Omental fat pad (tissue), 4 donors: ENCODE results near the gene GLB1L3. TPM values are rescaled to one million over a fixed set of nuclear protein-coding genes. Genes with fewer than 3 reads are reported as not detected.
"Not testable (repeated sequence)": the region's sequence is repeated elsewhere in the genome, so short reads cannot be mapped to it uniquely, and the experiment has no call there.

Experiments used
- ATAC-seq: fragments of 150-250 bp; one replicate; pipeline ENCODE4 v1.9.1; 2016; ENCODE audit warnings: mild to moderate bottlenecking, moderate library complexity; ENCODE audit not compliant: low FRiP score
- DNase-seq: peaks from one replicate; pipeline ENCODE4 v3.0.0-alpha.2; 2019; ENCODE audit warnings: low spot score
- total RNA-seq, 4 donors: library from RNA; depleted of rRNA; stranded (reverse); fragments of >200 nt; gene quantifications; one replicate each; pipeline ENCODE4 v1.1.0, GENCODE V29; 2016
- TF ChIP-seq, protein P1 (sequence below), 3 donors: fragments of 450-650 bp; IDR thresholded peaks; one replicate each; pipeline ENCODE4 v1.5.1; 2016 to 2017; ENCODE audit warnings: antibody characterized with exemption in 3 of 3, mild to moderate bottlenecking in 3 of 3, moderate library complexity in 2 of 3

GLB1L3 gene
- total RNA-seq, 4 donors from 2014 or later = not detected

DNA sequence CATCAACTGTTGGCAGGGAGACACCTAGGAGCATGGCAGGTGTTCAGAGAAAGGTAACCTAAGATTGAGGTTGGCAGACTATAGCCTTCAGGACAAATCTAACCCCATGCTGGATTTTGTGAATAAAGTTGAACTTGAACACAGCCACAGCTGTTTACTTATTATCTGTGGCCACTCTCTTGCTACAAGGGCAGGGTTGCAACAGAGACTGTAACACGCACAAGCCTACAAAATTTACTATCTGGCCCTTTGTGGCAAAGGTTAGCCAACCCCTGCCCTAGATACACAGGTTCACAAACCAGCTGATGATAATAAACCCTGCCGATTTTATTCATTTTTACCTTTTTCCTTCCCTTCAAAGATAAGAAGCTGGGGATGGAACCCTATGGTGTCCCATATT lies 25.5 kb upstream of the GLB1L3 start:
- ATAC-seq (no peak), DNase-seq (no peak)
- TF ChIP-seq, protein P1, sequence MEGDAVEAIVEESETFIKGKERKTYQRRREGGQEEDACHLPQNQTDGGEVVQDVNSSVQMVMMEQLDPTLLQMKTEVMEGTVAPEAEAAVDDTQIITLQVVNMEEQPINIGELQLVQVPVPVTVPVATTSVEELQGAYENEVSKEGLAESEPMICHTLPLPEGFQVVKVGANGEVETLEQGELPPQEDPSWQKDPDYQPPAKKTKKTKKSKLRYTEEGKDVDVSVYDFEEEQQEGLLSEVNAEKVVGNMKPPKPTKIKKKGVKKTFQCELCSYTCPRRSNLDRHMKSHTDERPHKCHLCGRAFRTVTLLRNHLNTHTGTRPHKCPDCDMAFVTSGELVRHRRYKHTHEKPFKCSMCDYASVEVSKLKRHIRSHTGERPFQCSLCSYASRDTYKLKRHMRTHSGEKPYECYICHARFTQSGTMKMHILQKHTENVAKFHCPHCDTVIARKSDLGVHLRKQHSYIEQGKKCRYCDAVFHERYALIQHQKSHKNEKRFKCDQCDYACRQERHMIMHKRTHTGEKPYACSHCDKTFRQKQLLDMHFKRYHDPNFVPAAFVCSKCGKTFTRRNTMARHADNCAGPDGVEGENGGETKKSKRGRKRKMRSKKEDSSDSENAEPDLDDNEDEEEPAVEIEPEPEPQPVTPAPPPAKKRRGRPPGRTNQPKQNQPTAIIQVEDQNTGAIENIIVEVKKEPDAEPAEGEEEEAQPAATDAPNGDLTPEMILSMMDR (IDR thresholded peaks at IDR 0.05) = no peak

DNA sequence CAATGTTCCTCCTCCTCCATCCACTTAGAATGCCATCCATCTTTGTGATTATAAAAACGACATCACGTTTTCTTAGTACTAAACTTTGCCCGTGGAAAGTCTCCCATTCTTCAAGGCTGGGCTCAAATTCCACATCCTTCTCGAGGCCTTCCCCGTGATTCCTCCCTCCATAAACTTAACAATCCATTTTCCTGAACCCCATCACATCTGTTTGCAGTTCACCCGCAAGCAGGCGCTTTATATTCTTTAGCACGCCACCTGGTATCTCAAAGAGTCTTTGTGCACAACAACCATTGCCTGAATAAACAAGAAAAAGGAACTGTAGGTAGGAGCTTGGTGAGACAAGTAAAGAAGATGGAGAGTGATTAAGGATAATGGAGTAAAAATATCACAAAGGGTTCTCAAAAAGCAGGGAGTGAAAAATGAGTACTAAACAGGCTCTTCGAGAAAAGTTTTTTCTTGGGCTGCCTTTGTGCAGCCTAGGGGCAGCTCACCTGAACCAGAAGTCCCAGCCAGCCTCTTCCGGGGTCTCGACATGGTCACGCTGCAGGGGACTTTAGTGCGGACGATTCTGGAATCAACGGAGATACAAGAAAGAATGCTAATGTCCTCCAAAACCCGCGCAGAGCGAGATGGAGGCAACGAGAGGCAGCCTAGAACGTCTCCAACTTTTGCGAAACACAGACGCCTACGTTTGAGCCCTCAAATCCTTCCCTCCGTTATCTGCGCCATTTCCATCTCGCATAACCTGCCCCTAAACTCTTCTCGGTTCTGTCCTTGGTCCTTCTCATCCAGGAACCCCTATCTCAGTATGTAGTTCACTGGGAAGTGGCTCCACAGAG lies 23.6 kb upstream of the GLB1L3 start:
- DNase-seq (no peak), ATAC-seq (peak; percentile 31)
- TF ChIP-seq, protein P1 (IDR thresholded peaks at IDR 0.05) = no peak

DNA sequence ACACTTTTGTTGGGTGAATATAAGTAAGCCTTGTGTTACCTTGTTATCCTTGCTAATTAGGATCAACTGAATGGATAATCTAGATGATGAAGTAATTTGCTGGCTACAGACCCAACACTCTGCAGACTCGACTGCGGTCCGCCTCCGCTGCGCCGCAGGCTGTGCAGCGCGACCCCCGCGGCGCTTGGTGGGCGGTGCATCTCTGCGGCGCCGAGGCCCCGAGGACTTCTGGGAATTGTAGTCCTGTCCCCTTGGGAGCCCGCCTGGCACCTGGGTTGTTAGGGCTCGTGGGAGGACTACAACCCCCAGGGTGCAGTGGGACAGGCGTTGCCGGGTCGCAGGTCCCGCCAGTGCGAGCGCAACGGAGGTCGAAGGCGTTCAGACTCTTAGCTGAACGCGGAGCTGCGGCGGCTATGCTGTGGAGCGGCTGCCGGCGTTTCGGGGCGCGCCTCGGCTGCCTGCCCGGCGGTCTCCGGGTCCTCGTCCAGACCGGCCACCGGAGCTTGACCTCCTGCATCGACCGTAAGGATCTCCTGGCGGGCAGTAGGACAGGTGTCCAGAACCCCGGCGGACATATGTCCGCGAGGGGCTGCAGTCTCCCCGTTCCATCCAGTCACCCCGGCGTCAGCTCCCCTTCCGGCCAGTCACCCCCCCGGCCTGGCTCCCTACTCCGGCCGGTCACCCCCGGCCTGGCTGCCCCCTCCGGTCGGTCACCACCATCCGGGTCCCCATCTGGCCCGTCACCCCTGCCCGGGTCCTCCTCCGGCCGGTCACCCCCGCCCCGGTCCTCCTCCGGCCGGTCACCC lies 22.8 kb upstream of the GLB1L3 start, which contains the start of the genes ACAD8 and THYN1:
TSS of gene ACAD8 (plus strand) at position 381 of the 806 bp plus-strand sequence. CDS start at position 414, 33 bp downstream.
TSS of gene THYN1 (minus strand) at position 165 of the 806 bp plus-strand sequence. CDS start 470 bp downstream, outside the sequence.
- TF ChIP-seq, protein P1 (IDR thresholded peaks at IDR 0.05) = no peak
- peak; percentile 100 for ATAC-seq

DNA sequence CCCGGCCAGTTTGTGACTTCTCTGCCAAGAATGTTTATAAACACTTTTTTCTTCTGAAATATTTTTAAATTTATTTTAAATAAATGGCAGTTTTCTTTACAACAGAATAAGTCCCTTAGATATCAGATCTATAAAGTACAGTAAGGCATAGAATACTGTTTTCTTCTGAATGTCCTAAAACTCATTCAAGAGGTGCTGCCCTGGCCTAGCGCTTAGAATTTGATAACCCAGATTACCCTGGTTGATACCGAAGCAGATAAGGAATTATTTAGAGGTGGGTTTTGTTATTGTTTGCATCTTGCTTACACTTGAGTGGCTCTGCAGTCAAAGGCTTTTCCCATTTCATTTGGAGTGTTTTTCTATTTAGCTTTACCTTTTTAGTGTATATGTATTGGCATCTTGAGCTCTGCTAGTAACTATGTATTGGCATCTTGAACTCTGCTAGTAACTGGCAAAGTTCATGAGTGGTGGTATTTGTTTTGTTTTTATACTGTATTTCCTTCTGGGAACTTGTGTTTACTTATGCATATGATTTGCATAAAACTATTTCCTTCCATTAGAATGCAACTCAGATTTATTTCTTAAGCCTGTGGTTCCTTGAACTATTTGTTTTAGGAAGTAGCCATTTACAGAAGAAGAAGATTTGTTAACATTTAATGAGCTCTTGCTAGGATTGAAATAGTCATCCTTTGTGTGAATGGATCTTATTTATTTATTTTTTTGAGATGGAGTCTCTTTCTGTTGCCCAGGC lies 21.6 kb upstream of the GLB1L3 start:
- DNase-seq (no peak), ATAC-seq (no peak)
- TF ChIP-seq, protein P1 (IDR thresholded peaks at IDR 0.05) = no peak

More for the DNA sequence above, 22.8 kb upstream of the GLB1L3 start, which contains the start of the genes ACAD8 and THYN1:
- peak; percentile 86 for DNase-seq

DNA sequence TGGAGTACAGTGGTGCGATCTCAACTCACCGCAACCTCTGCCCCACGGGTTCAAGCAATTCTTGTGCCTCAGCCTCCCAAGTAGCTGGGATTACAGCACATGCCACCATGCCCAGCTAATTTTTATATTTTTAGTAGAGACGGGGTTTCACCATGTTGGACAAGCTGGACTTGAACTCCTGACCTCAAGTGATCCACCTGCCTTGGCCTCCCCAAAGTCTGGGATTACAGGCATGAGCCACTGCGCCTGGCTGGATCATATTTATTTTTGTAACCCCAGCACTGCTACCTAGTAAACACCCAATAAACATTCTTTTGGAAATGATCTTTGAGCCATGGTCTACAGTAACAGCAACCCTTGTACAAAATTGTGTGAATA lies 21.0 kb upstream of the GLB1L3 start:
- ATAC-seq, DNase-seq: not testable (repeated sequence)

DNA sequence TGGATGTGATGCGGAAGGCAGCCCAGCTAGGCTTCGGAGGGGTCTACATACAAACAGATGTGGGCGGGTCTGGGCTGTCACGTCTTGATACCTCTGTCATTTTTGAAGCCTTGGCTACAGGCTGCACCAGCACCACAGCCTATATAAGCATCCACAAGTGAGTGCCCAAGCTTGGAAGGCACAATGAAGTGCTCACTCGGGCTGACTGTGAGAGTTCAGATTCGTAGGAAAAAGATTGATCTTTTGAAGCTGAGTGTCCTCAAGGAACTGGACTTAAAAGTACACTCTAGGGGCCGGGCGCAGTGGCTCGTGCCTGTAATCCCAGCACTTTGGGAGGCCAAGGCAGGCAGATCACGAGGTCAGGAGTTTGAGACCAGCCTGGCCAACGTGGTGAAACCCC lies 19.1 kb upstream of the GLB1L3 start:
- TF ChIP-seq, protein P1 (IDR thresholded peaks at IDR 0.05) = no peak
- ATAC-seq = no peak
- DNase-seq = no peak

DNA sequence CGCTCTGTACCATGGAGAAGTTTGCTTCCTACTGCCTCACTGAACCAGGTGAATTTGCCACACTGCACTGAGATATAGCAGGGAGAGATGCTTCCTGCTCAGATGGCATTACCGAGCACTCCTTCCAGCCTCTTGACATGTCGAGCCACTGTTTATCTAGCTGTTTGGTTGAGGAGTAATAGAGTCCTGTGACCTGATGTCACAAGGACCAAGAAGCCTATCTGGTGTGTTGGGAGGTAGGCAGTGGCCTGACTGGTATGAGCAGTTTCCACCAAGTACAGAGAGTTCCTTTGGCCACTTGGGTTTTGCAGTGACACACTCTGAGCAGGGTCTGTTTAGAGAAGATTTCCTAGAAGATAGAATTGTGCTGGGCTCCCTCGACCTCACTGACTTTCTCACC lies 17.6 kb upstream of the GLB1L3 start:
- TF ChIP-seq, protein P1 (IDR thresholded peaks at IDR 0.05) = no peak
- no peak for ATAC-seq

More for the DNA sequence above, 17.6 kb upstream of the GLB1L3 start:
- no peak for DNase-seq
